GM23338 (cell line): ENCODE results near the gene RAP1A. TPM values are rescaled to one million over a fixed set of nuclear protein-coding genes. Genes with fewer than 3 reads are reported as not detected.
A peak's percentile ranks its signal among the peaks of the same experiment; 100 is the strongest.

Source experiments
- ATAC-seq: fragments of 200-7000 bp; cut with Tn5 transposase; 3 replicates; pipeline ENCODE4 v1.9.1; 2020
- DNase-seq: peaks from one replicate; pipeline ENCODE4 v3.0.0-alpha.2; 2015; ENCODE audit warnings: low spot score
- H2AFZ ChIP-seq: fragments of 200-600 bp; sonication (generic); 2 replicates; pipeline ENCODE4 v1.8.0; 2016; ENCODE audit warnings: antibody characterized with exemption, mild to moderate bottlenecking, moderate library complexity
- H3F3A ChIP-seq: fragments of 200-600 bp; sonication (generic); replicated peaks from 2 replicates; pipeline ENCODE4 v1.8.0; 2017; ENCODE audit warnings: antibody characterized with exemption, mixed run types, low read depth
- H3K27ac ChIP-seq: fragments of 200-600 bp; sonication (generic); 2 replicates; pipeline ENCODE4 v1.6.1; 2016; ENCODE audit warnings: low read depth
- H3K27me3 ChIP-seq: fragments of 200-600 bp; sonication (generic); 2 replicates; pipeline ENCODE4 v1.8.0; 2016; ENCODE audit warnings: mild to moderate bottlenecking, mixed run types, moderate library complexity; ENCODE audit not compliant: insufficient read depth
- H3K36me3 ChIP-seq: fragments of 200-600 bp; sonication (generic); 2 replicates; pipeline ENCODE4 v1.8.0; 2016; ENCODE audit warnings: mild to moderate bottlenecking; ENCODE audit not compliant: insufficient read depth
- H3K4me1 ChIP-seq: fragments of 200-600 bp; sonication (generic); 2 replicates; pipeline ENCODE4 v1.8.0; 2016; ENCODE audit warnings: mild to moderate bottlenecking, moderate library complexity; ENCODE audit not compliant: insufficient read depth
- H3K4me2 ChIP-seq: fragments of 200-600 bp; sonication (generic); 2 replicates; pipeline ENCODE4 v1.7.1; 2017; ENCODE audit warnings: mixed run types
- H3K4me3 ChIP-seq: fragments of 200-600 bp; sonication (generic); 2 replicates; pipeline ENCODE4 v1.6.1; 2016; ENCODE audit warnings: mixed run types
- H3K79me2 ChIP-seq: fragments of 200-600 bp; sonication (generic); replicated peaks from 2 replicates; pipeline ENCODE4 v1.8.0; 2017; ENCODE audit warnings: mild to moderate bottlenecking; ENCODE audit not compliant: insufficient read depth
- H3K9me2 ChIP-seq: fragments of 200-600 bp; sonication (generic); 2 replicates; pipeline ENCODE4 v1.8.0; 2017; ENCODE audit not compliant: insufficient read depth
- H4K20me1 ChIP-seq: fragments of 200-600 bp; sonication (generic); replicated peaks from 2 replicates; pipeline ENCODE4 v1.8.0; 2017; ENCODE audit warnings: mild to moderate bottlenecking; ENCODE audit not compliant: insufficient read depth
- H3K27ac Mint-ChIP-seq: 2 replicates; pipeline ENCODE4 v1.8.0; 2020; ENCODE audit warnings: inconsistent platforms, mild to moderate bottlenecking, moderate library complexity, mixed read lengths
- H3K27me3 Mint-ChIP-seq: 3 replicates; pipeline ENCODE4 v1.8.0; 2022; ENCODE audit warnings: low read depth, mild to moderate bottlenecking, moderate library complexity, mixed read lengths, inconsistent platforms; ENCODE audit not compliant: insufficient read depth, poor library complexity
- H3K36me3 Mint-ChIP-seq: 3 replicates; pipeline ENCODE4 v1.8.0; 2021; ENCODE audit warnings: low read depth, mild to moderate bottlenecking, inconsistent platforms, moderate library complexity, mixed read lengths
- H3K4me1 Mint-ChIP-seq: 3 replicates; pipeline ENCODE4 v1.8.0; 2020; ENCODE audit warnings: mild to moderate bottlenecking, inconsistent platforms, mixed read lengths
- H3K4me3 Mint-ChIP-seq: 3 replicates; pipeline ENCODE4 v1.8.0; 2021; ENCODE audit warnings: moderate library complexity, mild to moderate bottlenecking, inconsistent platforms, mixed read lengths
- H3K9me3 Mint-ChIP-seq: 3 replicates; pipeline ENCODE4 v1.8.0; 2020; ENCODE audit warnings: moderate library complexity, mild to moderate bottlenecking, inconsistent platforms, mixed read lengths
- EZH2phosphoT487 ChIP-seq: fragments of 200-600 bp; sonication (generic); IDR thresholded peaks from one replicate; pipeline ENCODE4 v1.8.1; 2018; ENCODE audit warnings: antibody characterized with exemption; ENCODE audit not compliant: unreplicated experiment
- JUNB ChIP-seq: IDR thresholded peaks from one replicate; pipeline ENCODE4 v1.6.1; 2016; ENCODE audit warnings: antibody characterized with exemption; ENCODE audit not compliant: unreplicated experiment
- NANOG ChIP-seq: IDR thresholded peaks from 2 replicates; pipeline ENCODE4 v1.6.1; 2016; ENCODE audit warnings: antibody characterized with exemption, borderline replicate concordance
- POLR2AphosphoS5 ChIP-seq: IDR thresholded peaks from 2 replicates; pipeline ENCODE4 v1.6.1; 2016; ENCODE audit warnings: antibody characterized with exemption, low read depth
- STAT1 ChIP-seq: IDR thresholded peaks from one replicate; pipeline ENCODE4 v1.6.1; 2016; ENCODE audit warnings: antibody characterized with exemption; ENCODE audit not compliant: unreplicated experiment
- ZNF114 ChIP-seq: fragments of 250-450 bp; sonication (Bioruptor Pico); IDR thresholded peaks from 2 replicates; pipeline ENCODE4 v1.5.0; 2020; ENCODE audit warnings: mild to moderate bottlenecking, moderate library complexity
- ZNF331 ChIP-seq: fragments of 250-450 bp; sonication (Bioruptor Pico); IDR thresholded peaks from 2 replicates; pipeline ENCODE4 v1.5.0; 2020; ENCODE audit warnings: low read depth, mild to moderate bottlenecking, moderate library complexity
- polyA plus RNA-seq: library from polyadenylated mRNA; unstranded; fragments of >200 nt; fragmentation: Nextera tagmentation; extraction: Ambion mirVana; gene quantifications from 2 replicates; pipeline ENCODE4 v1.2.1, GENCODE V29; 2016
- total RNA-seq: library from RNA; depleted of rRNA; stranded (reverse); fragments of >200 nt; shearing (Covaris generic); gene quantifications from 2 replicates; pipeline ENCODE4 v1.2.3, GENCODE V29; 2014
- TF ChIP-seq, protein P1 (sequence below), 2 experiments: fragments of 200-600 bp in 1 of 2; sonication (generic) in 1 of 2; conservative IDR thresholded peaks; 2 replicates each; pipeline versions ENCODE4 v1.5.1 to v1.6.1; 2016 to 2017; ENCODE audit warnings: antibody characterized with exemption in 2 of 2, low read depth in 2 of 2, mild to moderate bottlenecking in 2 of 2, moderate library complexity in 1 of 2
- TF ChIP-seq, protein P2 (sequence below): IDR thresholded peaks from 2 replicates; pipeline ENCODE4 v1.6.1; 2016; ENCODE audit warnings: antibody characterized with exemption
- TF ChIP-seq, protein P3 (sequence below): fragments of 250-450 bp; sonication (Bioruptor Pico); IDR thresholded peaks from 2 replicates; pipeline ENCODE4 v1.5.0; 2020; ENCODE audit warnings: mild to moderate bottlenecking, moderate library complexity

RAP1A gene
- total and polyA plus RNA-seq, 2 experiments from 2014 or later, result 16.2 to 23.0 TPM

DNA sequence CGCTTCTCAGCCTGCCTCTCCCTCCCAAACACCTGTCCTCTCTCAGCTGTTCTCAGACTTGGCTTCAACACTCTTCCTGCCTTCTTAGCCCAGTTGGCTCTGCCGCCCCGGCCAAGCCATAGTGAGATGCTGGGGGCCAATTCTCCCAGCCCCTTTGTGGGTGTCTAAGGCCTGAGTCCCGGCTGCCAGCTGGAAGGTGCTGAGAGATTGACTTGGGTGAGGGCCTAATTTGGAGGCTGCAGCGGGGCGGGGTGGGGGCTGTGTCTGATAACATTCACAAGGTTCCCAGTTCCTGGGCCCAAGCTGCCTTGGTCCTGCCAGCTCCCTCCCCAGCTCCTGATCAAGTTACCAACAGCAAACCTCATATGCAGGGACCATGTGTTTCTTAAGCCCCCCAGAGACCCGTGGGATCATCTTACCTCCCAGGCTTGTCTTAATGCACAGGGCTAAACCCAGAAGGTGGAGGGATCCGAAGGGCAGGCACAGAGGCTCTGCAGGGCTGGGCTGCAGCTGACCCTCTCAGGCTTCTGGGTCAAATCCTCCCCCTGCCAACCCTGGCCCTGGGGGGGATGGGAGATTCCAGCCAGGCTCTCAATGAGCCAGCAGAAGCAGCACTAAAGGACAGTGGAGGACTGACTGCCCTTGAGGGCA lies 109.8 kb downstream of the RAP1A start:
- Histone ChIP-seq H3K79me2 (peaks cover 24% of the 10 kb centered on the region), H3K27ac (no peak overlapping the region), H3K9me2 (no peaks in the 10 kb centered on the region), H4K20me1 (peaks cover 11% of the 10 kb centered on the region), H3F3A (no peaks in the 10 kb centered on the region), H3K36me3 (no peaks in the 10 kb centered on the region), H3K4me2 (no peak overlapping the region), H3K4me1 (peaks cover 22% of the 10 kb centered on the region), H2AFZ (no peak overlapping the region), H3K27me3 (no peaks in the 10 kb centered on the region), H3K4me3 (no peak overlapping the region)
- Mint-ChIP-seq H3K4me3 (no peak overlapping the region), H3K4me1 (peaks cover 37% of the 10 kb centered on the region), H3K27me3 (peaks cover 1% of the 10 kb centered on the region), H3K27ac (no peak overlapping the region; the same call in 1 of the 2 replicates), H3K9me3 (no peaks in the 10 kb centered on the region), H3K36me3 (peaks cover 6% of the 10 kb centered on the region; the same call in 2 of the 3 replicates)
- TF ChIP-seq EZH2phosphoT487 (no peak), NANOG (no peak), ZNF114 (CRISPR knock-in tag) (no peak), JUNB (no peak), POLR2AphosphoS5 (no peak), STAT1 (no peak), ZNF331 (CRISPR knock-in tag) (no peak)
- TF ChIP-seq, protein P1, sequence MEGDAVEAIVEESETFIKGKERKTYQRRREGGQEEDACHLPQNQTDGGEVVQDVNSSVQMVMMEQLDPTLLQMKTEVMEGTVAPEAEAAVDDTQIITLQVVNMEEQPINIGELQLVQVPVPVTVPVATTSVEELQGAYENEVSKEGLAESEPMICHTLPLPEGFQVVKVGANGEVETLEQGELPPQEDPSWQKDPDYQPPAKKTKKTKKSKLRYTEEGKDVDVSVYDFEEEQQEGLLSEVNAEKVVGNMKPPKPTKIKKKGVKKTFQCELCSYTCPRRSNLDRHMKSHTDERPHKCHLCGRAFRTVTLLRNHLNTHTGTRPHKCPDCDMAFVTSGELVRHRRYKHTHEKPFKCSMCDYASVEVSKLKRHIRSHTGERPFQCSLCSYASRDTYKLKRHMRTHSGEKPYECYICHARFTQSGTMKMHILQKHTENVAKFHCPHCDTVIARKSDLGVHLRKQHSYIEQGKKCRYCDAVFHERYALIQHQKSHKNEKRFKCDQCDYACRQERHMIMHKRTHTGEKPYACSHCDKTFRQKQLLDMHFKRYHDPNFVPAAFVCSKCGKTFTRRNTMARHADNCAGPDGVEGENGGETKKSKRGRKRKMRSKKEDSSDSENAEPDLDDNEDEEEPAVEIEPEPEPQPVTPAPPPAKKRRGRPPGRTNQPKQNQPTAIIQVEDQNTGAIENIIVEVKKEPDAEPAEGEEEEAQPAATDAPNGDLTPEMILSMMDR (conservative IDR thresholded peaks at IDR 0.05; ENCODE audit: low read depth in 2 of 2), result no peak
- TF ChIP-seq, protein P2, sequence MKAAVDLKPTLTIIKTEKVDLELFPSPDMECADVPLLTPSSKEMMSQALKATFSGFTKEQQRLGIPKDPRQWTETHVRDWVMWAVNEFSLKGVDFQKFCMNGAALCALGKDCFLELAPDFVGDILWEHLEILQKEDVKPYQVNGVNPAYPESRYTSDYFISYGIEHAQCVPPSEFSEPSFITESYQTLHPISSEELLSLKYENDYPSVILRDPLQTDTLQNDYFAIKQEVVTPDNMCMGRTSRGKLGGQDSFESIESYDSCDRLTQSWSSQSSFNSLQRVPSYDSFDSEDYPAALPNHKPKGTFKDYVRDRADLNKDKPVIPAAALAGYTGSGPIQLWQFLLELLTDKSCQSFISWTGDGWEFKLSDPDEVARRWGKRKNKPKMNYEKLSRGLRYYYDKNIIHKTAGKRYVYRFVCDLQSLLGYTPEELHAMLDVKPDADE, result no peak
- TF ChIP-seq, protein P3, sequence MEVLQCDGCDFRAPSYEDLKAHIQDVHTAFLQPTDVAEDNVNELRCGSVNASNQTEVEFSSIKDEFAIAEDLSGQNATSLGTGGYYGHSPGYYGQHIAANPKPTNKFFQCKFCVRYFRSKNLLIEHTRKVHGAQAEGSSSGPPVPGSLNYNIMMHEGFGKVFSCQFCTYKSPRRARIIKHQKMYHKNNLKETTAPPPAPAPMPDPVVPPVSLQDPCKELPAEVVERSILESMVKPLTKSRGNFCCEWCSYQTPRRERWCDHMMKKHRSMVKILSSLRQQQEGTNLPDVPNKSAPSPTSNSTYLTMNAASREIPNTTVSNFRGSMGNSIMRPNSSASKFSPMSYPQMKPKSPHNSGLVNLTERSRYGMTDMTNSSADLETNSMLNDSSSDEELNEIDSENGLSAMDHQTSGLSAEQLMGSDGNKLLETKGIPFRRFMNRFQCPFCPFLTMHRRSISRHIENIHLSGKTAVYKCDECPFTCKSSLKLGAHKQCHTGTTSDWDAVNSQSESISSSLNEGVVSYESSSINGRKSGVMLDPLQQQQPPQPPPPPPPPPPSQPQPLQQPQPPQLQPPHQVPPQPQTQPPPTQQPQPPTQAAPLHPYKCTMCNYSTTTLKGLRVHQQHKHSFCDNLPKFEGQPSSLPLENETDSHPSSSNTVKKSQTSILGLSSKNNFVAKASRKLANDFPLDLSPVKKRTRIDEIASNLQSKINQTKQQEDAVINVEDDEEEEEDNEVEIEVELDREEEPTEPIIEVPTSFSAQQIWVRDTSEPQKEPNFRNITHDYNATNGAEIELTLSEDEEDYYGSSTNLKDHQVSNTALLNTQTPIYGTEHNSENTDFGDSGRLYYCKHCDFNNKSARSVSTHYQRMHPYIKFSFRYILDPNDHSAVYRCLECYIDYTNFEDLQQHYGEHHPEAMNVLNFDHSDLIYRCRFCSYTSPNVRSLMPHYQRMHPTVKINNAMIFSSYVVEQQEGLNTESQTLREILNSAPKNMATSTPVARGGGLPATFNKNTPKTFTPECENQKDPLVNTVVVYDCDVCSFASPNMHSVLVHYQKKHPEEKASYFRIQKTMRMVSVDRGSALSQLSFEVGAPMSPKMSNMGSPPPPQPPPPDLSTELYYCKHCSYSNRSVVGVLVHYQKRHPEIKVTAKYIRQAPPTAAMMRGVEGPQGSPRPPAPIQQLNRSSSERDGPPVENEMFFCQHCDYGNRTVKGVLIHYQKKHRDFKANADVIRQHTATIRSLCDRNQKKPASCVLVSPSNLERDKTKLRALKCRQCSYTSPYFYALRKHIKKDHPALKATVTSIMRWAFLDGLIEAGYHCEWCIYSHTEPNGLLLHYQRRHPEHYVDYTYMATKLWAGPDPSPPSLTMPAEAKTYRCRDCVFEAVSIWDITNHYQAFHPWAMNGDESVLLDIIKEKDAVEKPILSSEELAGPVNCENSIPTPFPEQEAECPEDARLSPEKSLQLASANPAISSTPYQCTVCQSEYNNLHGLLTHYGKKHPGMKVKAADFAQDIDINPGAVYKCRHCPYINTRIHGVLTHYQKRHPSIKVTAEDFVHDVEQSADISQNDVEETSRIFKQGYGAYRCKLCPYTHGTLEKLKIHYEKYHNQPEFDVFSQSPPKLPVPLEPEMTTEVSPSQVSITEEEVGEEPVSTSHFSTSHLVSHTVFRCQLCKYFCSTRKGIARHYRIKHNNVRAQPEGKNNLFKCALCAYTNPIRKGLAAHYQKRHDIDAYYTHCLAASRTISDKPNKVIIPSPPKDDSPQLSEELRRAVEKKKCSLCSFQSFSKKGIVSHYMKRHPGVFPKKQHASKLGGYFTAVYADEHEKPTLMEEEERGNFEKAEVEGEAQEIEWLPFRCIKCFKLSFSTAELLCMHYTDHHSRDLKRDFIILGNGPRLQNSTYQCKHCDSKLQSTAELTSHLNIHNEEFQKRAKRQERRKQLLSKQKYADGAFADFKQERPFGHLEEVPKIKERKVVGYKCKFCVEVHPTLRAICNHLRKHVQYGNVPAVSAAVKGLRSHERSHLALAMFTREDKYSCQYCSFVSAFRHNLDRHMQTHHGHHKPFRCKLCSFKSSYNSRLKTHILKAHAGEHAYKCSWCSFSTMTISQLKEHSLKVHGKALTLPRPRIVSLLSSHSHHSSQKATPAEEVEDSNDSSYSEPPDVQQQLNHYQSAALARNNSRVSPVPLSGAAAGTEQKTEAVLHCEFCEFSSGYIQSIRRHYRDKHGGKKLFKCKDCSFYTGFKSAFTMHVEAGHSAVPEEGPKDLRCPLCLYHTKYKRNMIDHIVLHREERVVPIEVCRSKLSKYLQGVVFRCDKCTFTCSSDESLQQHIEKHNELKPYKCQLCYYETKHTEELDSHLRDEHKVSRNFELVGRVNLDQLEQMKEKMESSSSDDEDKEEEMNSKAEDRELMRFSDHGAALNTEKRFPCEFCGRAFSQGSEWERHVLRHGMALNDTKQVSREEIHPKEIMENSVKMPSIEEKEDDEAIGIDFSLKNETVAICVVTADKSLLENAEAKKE, result no peak
- DNase-seq, result no peak
- ATAC-seq, result peak; percentile 23
